ENCODE data around the gene SH3RF3. TPM values are rescaled to one million over a fixed set of nuclear protein-coding genes. Genes with fewer than 3 reads are reported as not detected.
"Not testable (repeated sequence)": the region's sequence is repeated elsewhere in the genome, so short reads cannot be mapped to it uniquely, and the experiment has no call there.

The SH3RF3 gene
- total RNA-seq, 1 donor from 2014 or later: 1.3 TPM

GRCh38 chr2:109159096-109159495 is 30.1 kb downstream of the SH3RF3 start:
- Mint-ChIP-seq H3K27ac (peak overlapping the region; percentile 79), H3K4me1 (ENCODE audit: low read depth) (no peaks in the 10 kb centered on the region), H3K4me3 (ENCODE audit: low read depth) (no peak overlapping the region), H3K27me3 (no peaks in the 10 kb centered on the region), H3K36me3 (ENCODE audit: insufficient read depth) (no peaks in the 10 kb centered on the region), H3K9me3 (ENCODE audit: low read depth) (no peaks in the 10 kb centered on the region)
- TF ChIP-seq, protein P1, sequence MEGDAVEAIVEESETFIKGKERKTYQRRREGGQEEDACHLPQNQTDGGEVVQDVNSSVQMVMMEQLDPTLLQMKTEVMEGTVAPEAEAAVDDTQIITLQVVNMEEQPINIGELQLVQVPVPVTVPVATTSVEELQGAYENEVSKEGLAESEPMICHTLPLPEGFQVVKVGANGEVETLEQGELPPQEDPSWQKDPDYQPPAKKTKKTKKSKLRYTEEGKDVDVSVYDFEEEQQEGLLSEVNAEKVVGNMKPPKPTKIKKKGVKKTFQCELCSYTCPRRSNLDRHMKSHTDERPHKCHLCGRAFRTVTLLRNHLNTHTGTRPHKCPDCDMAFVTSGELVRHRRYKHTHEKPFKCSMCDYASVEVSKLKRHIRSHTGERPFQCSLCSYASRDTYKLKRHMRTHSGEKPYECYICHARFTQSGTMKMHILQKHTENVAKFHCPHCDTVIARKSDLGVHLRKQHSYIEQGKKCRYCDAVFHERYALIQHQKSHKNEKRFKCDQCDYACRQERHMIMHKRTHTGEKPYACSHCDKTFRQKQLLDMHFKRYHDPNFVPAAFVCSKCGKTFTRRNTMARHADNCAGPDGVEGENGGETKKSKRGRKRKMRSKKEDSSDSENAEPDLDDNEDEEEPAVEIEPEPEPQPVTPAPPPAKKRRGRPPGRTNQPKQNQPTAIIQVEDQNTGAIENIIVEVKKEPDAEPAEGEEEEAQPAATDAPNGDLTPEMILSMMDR (IDR thresholded peaks at IDR 0.05; ENCODE audit: unreplicated experiment): no peak
- no peak for DNase-seq (ENCODE audit: low spot score, unreplicated experiment)

GRCh38 chr2:109160714-109161440 is 31.9 kb downstream of the SH3RF3 start:
- H3K27ac Mint-ChIP-seq: no peak overlapping the region
- TF ChIP-seq, protein P1 (IDR thresholded peaks at IDR 0.05; ENCODE audit: unreplicated experiment): no peak
- no peak for DNase-seq (ENCODE audit: low spot score, unreplicated experiment)
- H3K4me3 Mint-ChIP-seq (ENCODE audit: low read depth): no peak overlapping the region
- H3K36me3 Mint-ChIP-seq (ENCODE audit: insufficient read depth): no peaks in the 10 kb centered on the region
- no peaks in the 10 kb centered on the region for H3K27me3 Mint-ChIP-seq
- no peaks in the 10 kb centered on the region for H3K4me1 Mint-ChIP-seq (ENCODE audit: low read depth)
- H3K9me3 Mint-ChIP-seq (ENCODE audit: low read depth): no peaks in the 10 kb centered on the region

DNA sequence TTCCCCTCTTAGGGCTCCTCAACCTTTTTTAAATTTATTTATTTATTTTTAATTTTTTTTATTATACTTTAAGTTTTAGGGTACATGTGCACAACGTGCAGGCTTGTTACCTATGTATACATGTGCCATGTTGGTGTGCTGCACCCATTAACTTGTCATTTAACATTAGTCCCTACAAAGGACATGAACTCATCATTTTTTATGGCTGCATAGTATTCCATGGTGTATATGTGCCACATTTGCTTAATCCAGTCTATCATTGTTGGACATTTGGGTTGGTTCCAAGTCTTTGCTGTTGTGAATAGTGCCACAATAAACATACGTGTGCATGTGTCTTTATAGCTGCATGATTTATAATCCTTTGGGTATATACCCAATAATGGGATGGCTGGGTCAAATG is 33.4 kb downstream of the SH3RF3 start:
- not testable (repeated sequence) for H3K4me3 Mint-ChIP-seq (ENCODE audit: low read depth); H3K4me1 Mint-ChIP-seq (ENCODE audit: low read depth); H3K27ac Mint-ChIP-seq; H3K9me3 Mint-ChIP-seq (ENCODE audit: low read depth); DNase-seq (ENCODE audit: low spot score, unreplicated experiment); H3K36me3 Mint-ChIP-seq (ENCODE audit: insufficient read depth); H3K27me3 Mint-ChIP-seq

DNA sequence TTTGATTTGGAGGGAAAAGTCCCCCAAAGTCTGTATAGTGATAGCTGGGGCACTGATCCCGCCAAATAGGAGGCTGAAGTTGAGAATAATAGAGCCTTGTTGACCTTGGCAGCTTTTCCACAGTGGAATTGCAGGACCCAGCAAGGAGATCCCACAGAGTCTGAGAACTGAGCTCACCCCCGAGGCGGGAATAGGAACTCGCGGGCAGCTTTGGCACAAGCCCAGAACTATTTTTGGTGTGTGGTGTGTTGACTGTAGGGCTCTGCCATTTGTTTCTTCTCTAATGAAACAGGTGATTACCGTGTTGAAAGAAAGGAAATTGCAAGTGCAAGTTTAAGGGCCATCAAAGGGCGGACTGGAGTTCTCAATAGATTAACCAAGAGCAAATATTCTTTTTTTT is 34.0 kb downstream of the SH3RF3 start:
- TF ChIP-seq, protein P1 (IDR thresholded peaks at IDR 0.05; ENCODE audit: unreplicated experiment): no peak
- no peak overlapping the region for H3K4me3 Mint-ChIP-seq (ENCODE audit: low read depth)
- H3K4me1 Mint-ChIP-seq (ENCODE audit: low read depth): no peaks in the 10 kb centered on the region
- no peak overlapping the region for H3K27ac Mint-ChIP-seq
- no peaks in the 10 kb centered on the region for H3K9me3 Mint-ChIP-seq (ENCODE audit: low read depth)
- no peaks in the 10 kb centered on the region for H3K36me3 Mint-ChIP-seq (ENCODE audit: insufficient read depth)
- no peak for DNase-seq (ENCODE audit: low spot score, unreplicated experiment)
- no peaks in the 10 kb centered on the region for H3K27me3 Mint-ChIP-seq

- no peaks in the 10 kb centered on the region for H3K4me1 Mint-ChIP-seq (ENCODE audit: low read depth)
- H3K4me3 Mint-ChIP-seq (ENCODE audit: low read depth): no peak overlapping the region
- TF ChIP-seq, protein P1 (IDR thresholded peaks at IDR 0.05; ENCODE audit: unreplicated experiment): no peak
- H3K9me3 Mint-ChIP-seq (ENCODE audit: low read depth): no peaks in the 10 kb centered on the region
- no peaks in the 10 kb centered on the region for H3K27me3 Mint-ChIP-seq
- no peaks in the 10 kb centered on the region for H3K36me3 Mint-ChIP-seq (ENCODE audit: insufficient read depth)
- no peak for DNase-seq (ENCODE audit: low spot score, unreplicated experiment)
- no peak overlapping the region for H3K27ac Mint-ChIP-seq
These were observed 35.3 kb downstream of the SH3RF3 start for GRCh38 chr2:109164311-109164710.

- H3K9me3 Mint-ChIP-seq (ENCODE audit: low read depth): no peaks in the 10 kb centered on the region
These were observed 35.8 kb downstream of the SH3RF3 start for GRCh38 chr2:109164739-109165221.

More at GRCh38 chr2:109164739-109165221, 35.8 kb downstream of the SH3RF3 start:
- Mint-ChIP-seq H3K27me3 (no peaks in the 10 kb centered on the region), H3K27ac (no peak overlapping the region), H3K36me3 (ENCODE audit: insufficient read depth) (no peaks in the 10 kb centered on the region), H3K4me3 (ENCODE audit: low read depth) (no peak overlapping the region), H3K4me1 (ENCODE audit: low read depth) (no peaks in the 10 kb centered on the region)
- no peak for DNase-seq (ENCODE audit: low spot score, unreplicated experiment)
- TF ChIP-seq, protein P1 (IDR thresholded peaks at IDR 0.05; ENCODE audit: unreplicated experiment): no peak
